CD4-positive, alpha-beta T cell (primary cell): ENCODE results near the gene SLC35E2B. TPM values are rescaled to one million over a fixed set of nuclear protein-coding genes. Genes with fewer than 3 reads are reported as not detected.

ENCODE experiments used
- ATAC-seq: fragments of 200-7000 bp; cut with Tn5 transposase; one replicate; pipeline ENCODE4 v1.10.0; 2022; ENCODE audit warnings: mild to moderate bottlenecking; ENCODE audit not compliant: poor library complexity
- CTCF ChIA-PET: fragments of 350-600 bp; sonication (Branson Sonifier 250); formaldehyde crosslinking; loops from one replicate; lab custom pipeline; 2021; ENCODE audit warnings: antibody characterized with exemption, inconsistent platforms; lab: Charles Lee
- POLR2A ChIA-PET: fragments of 350-600 bp; sonication (Branson Sonifier 250); formaldehyde crosslinking; loops from one replicate; lab custom pipeline; 2021; ENCODE audit warnings: antibody characterized with exemption, inconsistent platforms; lab: Charles Lee
- DNase-seq, 14 experiments: peaks; one replicate each; pipeline ENCODE4 v3.0.0-alpha.2; 2013 to 2020; ENCODE audit warnings: mixed read lengths in 2 of 14
- H3K27ac ChIP-seq, 2 donors: one replicate each; pipeline versions ENCODE4 v1.5.1 to v1.7.0; 2013; ENCODE audit warnings: low read length in 2 of 2, low read depth in 1 of 2, mild to moderate bottlenecking in 1 of 2
- H3K27me3 ChIP-seq, 2 experiments: 1 replicate in 1 of 2; 2 replicates in 1 of 2; pipeline versions ENCODE4 v1.6.1 to v1.7.0; 2013; ENCODE audit warnings: low read length in 2 of 2, control low read depth in 1 of 2, mild to moderate bottlenecking in 1 of 2, moderate library complexity in 1 of 2; ENCODE audit not compliant: insufficient read depth in 2 of 2, control insufficient read depth in 1 of 2
- H3K36me3 ChIP-seq: one replicate; pipeline ENCODE4 v1.6.1; 2013; ENCODE audit warnings: low read length, control low read depth; ENCODE audit not compliant: insufficient read depth
- H3K4me1 ChIP-seq: one replicate; pipeline ENCODE4 v1.6.1; 2013; ENCODE audit warnings: low read length, control low read depth; ENCODE audit not compliant: insufficient read depth
- H3K4me3 ChIP-seq: one replicate; pipeline ENCODE4 v1.5.1; 2013; ENCODE audit warnings: mild to moderate bottlenecking, low read length, moderate library complexity
- H3K9me3 ChIP-seq, 2 experiments: 1 replicate in 1 of 2; 2 replicates in 1 of 2; pipeline versions ENCODE4 v1.6.1 to v1.7.0; 2013; ENCODE audit warnings: low read length in 2 of 2, mild to moderate bottlenecking in 2 of 2, control low read depth in 1 of 2, moderate library complexity in 1 of 2; ENCODE audit not compliant: control insufficient read depth in 1 of 2, insufficient read depth in 1 of 2
- H3K27ac Mint-ChIP-seq: one replicate; pipeline ENCODE4 v1.8.0; 2020; ENCODE audit warnings: mixed read lengths
- H3K27me3 Mint-ChIP-seq: one replicate; pipeline ENCODE4 v1.8.0; 2021; ENCODE audit warnings: mixed read lengths
- H3K36me3 Mint-ChIP-seq: one replicate; pipeline ENCODE4 v1.8.0; 2021; ENCODE audit warnings: low read depth, mixed read lengths
- H3K4me1 Mint-ChIP-seq: one replicate; pipeline ENCODE4 v1.8.0; 2021; ENCODE audit warnings: low read depth, mixed read lengths
- H3K4me3 Mint-ChIP-seq: one replicate; pipeline ENCODE4 v1.8.0; 2020; ENCODE audit warnings: mild to moderate bottlenecking, mixed read lengths
- H3K9me3 Mint-ChIP-seq: one replicate; pipeline ENCODE4 v1.8.0; 2020; ENCODE audit warnings: mixed read lengths
- intact Hi-C, 2 experiments: fragments of 100-400 bp; cut with DNase I in 1 of 2; cut with micrococcal nuclease in 1 of 2; formaldehyde crosslinking; loops; one replicate each; pipeline versions ENCODE4 v1.15.1 to v1.9.0; 2023 to 2025; cut with DNase I, micrococcal nuclease
- total RNA-seq, 174 experiments: library from RNA in 2 of 174; stranded (reverse) in 2 of 174; gene quantifications; one replicate each; pipeline ENCODE4 v1.2.3 and lab custom pipeline; 2021 to 2026
- TF ChIP-seq, protein P1 (sequence below): fragments of 200-600 bp; IDR thresholded peaks from one replicate; pipeline ENCODE4 v1.8.0; 2022; ENCODE audit warnings: antibody characterized with exemption, mild to moderate bottlenecking

SLC35E2B gene
- total RNA-seq, 2 experiments from 2014 or later, result 43.9 to 45.3 TPM

DNA sequence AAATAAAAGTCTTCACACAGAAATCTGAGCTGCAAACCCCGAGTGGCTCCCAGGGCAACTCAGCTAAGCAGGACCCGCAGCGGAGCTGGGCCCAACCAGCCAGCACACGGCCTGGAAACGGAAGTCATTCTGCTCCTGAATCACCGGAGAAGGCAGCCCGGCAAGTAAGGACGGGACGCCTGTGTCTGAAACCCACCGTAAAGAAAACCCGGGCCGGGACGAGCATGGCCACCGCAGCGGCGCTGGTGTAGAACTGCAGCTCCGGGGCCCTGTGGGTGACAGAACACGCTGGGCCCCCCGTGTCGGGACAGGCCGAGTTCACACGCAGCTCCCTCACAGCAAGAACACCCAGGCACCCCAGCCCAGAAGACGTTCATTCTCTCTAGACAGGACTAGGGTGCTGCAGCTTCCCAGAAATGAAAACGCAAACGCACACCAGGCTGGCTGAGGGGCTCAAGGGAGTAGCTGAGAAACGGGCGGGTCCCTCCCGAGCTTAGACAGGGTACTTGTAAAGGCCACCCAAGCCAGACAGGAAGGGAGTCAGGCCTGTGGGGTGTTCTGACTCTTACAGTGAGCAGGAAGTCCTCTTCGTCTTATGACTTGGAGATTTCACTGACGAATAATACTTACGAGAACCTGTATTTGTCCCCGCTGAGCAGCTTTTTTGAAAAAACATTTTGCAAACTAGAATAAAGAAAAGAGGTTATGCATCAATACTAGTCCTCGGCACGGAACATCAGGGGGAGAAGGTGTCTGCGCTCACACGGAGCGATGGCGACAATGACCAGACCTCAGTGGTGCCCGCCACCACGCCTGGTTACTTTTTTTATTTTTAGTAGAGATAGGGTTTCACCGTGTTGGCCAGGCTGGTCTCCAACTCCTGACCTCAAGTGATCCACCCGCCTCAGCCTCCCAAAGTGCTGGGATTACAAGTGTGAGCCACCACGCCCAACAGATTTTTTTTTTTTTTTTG, 22.8 kb downstream of the SLC35E2B start:
- POLR2A ChIA-PET, result interaction anchor here (1.1 kb wide), 1 partner anchor 115 kb away, joined by 3 read pairs; no protein-coding TSS in a partner anchor
- TF ChIP-seq, protein P1, sequence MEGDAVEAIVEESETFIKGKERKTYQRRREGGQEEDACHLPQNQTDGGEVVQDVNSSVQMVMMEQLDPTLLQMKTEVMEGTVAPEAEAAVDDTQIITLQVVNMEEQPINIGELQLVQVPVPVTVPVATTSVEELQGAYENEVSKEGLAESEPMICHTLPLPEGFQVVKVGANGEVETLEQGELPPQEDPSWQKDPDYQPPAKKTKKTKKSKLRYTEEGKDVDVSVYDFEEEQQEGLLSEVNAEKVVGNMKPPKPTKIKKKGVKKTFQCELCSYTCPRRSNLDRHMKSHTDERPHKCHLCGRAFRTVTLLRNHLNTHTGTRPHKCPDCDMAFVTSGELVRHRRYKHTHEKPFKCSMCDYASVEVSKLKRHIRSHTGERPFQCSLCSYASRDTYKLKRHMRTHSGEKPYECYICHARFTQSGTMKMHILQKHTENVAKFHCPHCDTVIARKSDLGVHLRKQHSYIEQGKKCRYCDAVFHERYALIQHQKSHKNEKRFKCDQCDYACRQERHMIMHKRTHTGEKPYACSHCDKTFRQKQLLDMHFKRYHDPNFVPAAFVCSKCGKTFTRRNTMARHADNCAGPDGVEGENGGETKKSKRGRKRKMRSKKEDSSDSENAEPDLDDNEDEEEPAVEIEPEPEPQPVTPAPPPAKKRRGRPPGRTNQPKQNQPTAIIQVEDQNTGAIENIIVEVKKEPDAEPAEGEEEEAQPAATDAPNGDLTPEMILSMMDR, result no peak
- intact Hi-C loops, result no loop called here
- Mint-ChIP-seq H3K9me3 (no peaks in the 10 kb centered on the region), H3K4me1 (no peaks in the 10 kb centered on the region), H3K4me3 (no peak overlapping the region), H3K27me3 (no peaks in the 10 kb centered on the region), H3K36me3 (peaks cover 35% of the 10 kb centered on the region), H3K27ac (no peak overlapping the region)
- CTCF ChIA-PET, result interaction anchor here (0.6 to 1.4 kb wide), 2 partner anchors 9 to 568 kb away, joined by 3 to 4 read pairs; no protein-coding TSS in a partner anchor
- no peak for DNase-seq
- no peak for ATAC-seq
- Histone ChIP-seq H3K36me3 (peaks cover 66% of the 10 kb centered on the region), H3K4me3 (no peak overlapping the region), H3K9me3 (no peaks in the 10 kb centered on the region), H3K27me3 (no peaks in the 10 kb centered on the region), H3K27ac (no peak overlapping the region), H3K4me1 (no peaks in the 10 kb centered on the region)

DNA sequence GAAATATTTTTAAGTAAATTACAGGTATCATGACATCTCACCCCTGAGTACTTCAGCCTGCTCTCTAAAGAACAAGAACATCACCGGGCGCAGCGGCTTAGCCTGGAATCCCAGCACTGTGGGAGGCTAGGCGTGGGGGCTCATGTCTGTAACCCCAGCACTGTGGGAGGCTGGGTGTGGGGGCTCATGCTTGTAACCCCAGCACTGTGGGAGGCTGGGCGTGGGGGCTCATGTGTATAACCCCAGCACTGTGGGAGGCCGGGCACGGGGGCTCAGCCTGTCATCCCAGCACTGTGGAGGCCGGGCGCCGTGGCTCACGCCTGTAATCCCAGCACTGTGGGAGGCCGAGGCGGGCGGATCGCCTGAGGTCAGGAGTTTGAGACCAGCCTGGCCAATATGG, 26.1 kb downstream of the SLC35E2B start:
- Histone ChIP-seq H3K4me3 (no peak overlapping the region), H3K36me3 (peaks cover 49% of the 10 kb centered on the region), H3K27me3 (no peaks in the 10 kb centered on the region), H3K27ac (no peak overlapping the region), H3K9me3 (no peaks in the 10 kb centered on the region), H3K4me1 (peaks cover 9% of the 10 kb centered on the region)
- ChIA-PET CTCF (no interaction called here), POLR2A (no interaction called here)
- Mint-ChIP-seq H3K27ac (no peak overlapping the region), H3K9me3 (no peaks in the 10 kb centered on the region), H3K36me3 (peaks cover 32% of the 10 kb centered on the region), H3K27me3 (no peaks in the 10 kb centered on the region), H3K4me1 (no peaks in the 10 kb centered on the region), H3K4me3 (no peak overlapping the region)
- ATAC-seq (no peak), DNase-seq (no peak)
- TF ChIP-seq, protein P1, result no peak
- intact Hi-C loops, result no loop called here

- H3K4me3 ChIP-seq, result no peak overlapping the region
- TF ChIP-seq, protein P1, result peak; percentile 59
- H3K36me3 Mint-ChIP-seq, result peaks cover 26% of the 10 kb centered on the region
- POLR2A ChIA-PET, result interaction anchor here (1.0 kb wide), 1 partner anchor 50 kb away, joined by 3 read pairs; no protein-coding TSS in a partner anchor
- no peaks in the 10 kb centered on the region for H3K27me3 ChIP-seq
- no peaks in the 10 kb centered on the region for H3K4me1 Mint-ChIP-seq
- no peaks in the 10 kb centered on the region for H3K27me3 Mint-ChIP-seq
- H3K36me3 ChIP-seq, result peaks cover 42% of the 10 kb centered on the region
- no peak overlapping the region for H3K27ac ChIP-seq
- CTCF ChIA-PET, result interaction anchor here (0.6 to 1.3 kb wide), 2 partner anchors 13 to 63 kb away, joined by 3 read pairs; no protein-coding TSS in a partner anchor
- intact Hi-C loops, result no loop called here
- no peak for ATAC-seq
- no peaks in the 10 kb centered on the region for H3K9me3 ChIP-seq
- no peak overlapping the region for H3K27ac Mint-ChIP-seq
- H3K9me3 Mint-ChIP-seq, result no peaks in the 10 kb centered on the region
- no peak overlapping the region for H3K4me3 Mint-ChIP-seq
- DNase-seq, result peak in 9 of 14 experiments; percentile 11 to 56 (median 31)
- peaks cover 9% of the 10 kb centered on the region for H3K4me1 ChIP-seq
Observed at GRCh38 chr1:1665815-1666251, 26.8 kb downstream of the SLC35E2B start.
